ENCODE results near the gene ADAMTS16.

Gene ADAMTS16

DNA sequence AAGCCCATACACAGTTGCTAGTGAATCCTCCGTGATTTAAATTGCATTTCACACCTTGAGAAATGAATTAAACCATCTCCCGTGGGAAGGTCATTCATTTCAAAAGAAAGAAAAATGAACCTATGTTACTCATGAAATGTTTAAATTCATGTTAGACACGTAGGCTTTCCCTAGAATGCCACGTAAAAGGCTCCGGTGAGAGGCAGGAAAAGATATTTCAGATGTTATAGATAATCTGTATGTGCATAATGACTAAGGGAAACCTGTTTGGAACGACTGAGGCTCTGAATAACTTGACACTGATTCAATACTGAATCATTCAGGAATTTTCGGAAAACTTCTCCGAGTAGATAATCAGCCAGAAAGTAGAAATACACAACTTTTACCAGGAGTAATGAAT, 148.1 kb downstream of the ADAMTS16 start:
- no peak for DNase-seq (ENCODE audit: low read depth)
- TF ChIP-seq CTCF (IDR thresholded peaks at IDR 0.05; ENCODE audit: low read length, missing control alignments) = no peak

GRCh38 chr5:5289537-5289936, 149.4 kb downstream of the ADAMTS16 start:
- no peak for TF ChIP-seq CTCF (IDR thresholded peaks at IDR 0.05; ENCODE audit: low read length, missing control alignments)
- H3K4me3 ChIP-seq (replicated peaks; ENCODE audit: low read depth, low read length) = no peak overlapping the region
- no peak for DNase-seq (ENCODE audit: low read depth)

More for the DNA sequence above, 148.1 kb downstream of the ADAMTS16 start:
- H3K4me3 ChIP-seq (replicated peaks; ENCODE audit: low read depth, low read length) = no peak overlapping the region

DNA sequence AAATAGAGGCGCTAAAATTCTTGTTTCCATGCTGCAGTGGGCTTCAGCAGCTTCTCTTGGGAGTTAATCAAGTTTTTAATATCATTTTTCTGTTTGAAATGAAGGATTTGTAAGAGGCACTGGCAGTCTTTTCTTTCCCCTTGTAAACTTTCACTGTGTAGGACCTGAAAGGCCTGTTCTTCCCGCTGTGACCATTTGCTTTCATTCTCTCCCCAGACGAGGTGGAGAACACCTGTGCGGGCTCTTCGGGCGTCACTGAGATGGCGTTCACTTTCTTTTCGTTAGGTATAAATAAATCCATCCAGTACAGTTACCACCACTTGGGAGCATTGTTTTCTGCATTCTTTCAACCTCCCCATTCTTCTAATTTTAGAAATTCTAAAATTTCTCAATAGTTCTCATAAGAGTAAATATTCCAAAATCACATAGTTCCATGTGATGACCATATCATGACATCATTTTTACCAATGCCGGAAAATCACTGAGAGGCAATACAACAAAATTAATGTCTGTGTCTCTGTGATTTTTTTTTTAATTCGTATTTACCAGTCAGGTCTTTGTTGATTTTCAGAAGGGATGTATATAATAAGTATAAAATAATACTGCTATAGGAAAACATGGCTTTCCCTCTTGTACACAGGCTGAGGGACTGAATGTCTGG, 150.7 kb downstream of the ADAMTS16 start:
- no peak for DNase-seq (ENCODE audit: low read depth)
- no peak overlapping the region for H3K4me3 ChIP-seq (replicated peaks; ENCODE audit: low read depth, low read length)
- no peak for TF ChIP-seq CTCF (IDR thresholded peaks at IDR 0.05; ENCODE audit: low read length, missing control alignments)

- no peak overlapping the region for H3K4me3 ChIP-seq (replicated peaks; ENCODE audit: low read depth, low read length)
- no peak for TF ChIP-seq CTCF (IDR thresholded peaks at IDR 0.05; ENCODE audit: low read length, missing control alignments)
- no peak for DNase-seq (ENCODE audit: low read depth)
These were observed 151.2 kb downstream of the ADAMTS16 start for GRCh38 chr5:5291357-5291756.

DNA sequence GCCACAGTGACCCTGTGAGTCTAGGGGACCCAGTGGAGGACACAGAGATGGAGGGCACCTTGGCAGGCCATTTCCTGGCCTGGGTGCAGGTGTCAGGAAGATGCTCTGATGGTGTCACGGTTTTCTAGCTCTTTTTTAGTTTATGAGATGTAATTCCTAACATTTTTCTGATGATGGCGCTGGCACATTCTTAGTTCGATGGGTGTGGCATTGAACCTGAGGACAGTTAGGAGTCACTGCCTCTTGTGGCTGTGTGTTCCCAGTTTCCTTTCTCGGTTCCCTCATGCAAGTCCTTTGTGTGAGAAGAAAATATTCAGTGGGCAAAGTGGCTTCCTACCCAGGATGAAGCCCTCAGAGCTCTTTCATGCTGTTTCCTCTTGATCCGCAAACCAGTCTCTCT, 152.9 kb downstream of the ADAMTS16 start:
- no peak for DNase-seq (ENCODE audit: low read depth)
- no peak overlapping the region for H3K4me3 ChIP-seq (replicated peaks; ENCODE audit: low read depth, low read length)
- TF ChIP-seq CTCF (IDR thresholded peaks at IDR 0.05; ENCODE audit: low read length, missing control alignments) = no peak

GRCh38 chr5:5294429-5294828, 154.3 kb downstream of the ADAMTS16 start:
- no peak overlapping the region for H3K4me3 ChIP-seq (replicated peaks; ENCODE audit: low read depth, low read length)
- DNase-seq (ENCODE audit: low read depth) = no peak
- no peak for TF ChIP-seq CTCF (IDR thresholded peaks at IDR 0.05; ENCODE audit: low read length, missing control alignments)

DNA sequence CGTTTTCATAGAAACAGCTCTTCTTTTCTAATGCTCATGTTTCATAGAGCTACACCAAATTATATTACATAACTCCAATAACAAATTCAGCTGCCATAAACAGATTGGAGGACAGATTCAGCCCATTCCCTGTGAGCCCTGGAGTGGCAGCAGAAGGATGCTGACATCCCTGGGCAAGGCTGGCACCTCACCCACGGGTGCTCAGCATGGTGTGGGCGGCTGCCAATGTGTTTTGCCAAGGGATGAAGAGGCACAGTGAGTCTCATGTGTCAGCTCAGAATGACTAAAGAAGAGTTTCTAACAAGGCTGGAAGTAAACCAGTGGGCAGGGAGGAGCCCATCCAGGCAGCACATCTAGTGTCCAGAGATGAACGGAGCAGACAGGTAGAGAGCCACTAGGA, 155.2 kb downstream of the ADAMTS16 start:
- no peak overlapping the region for H3K4me3 ChIP-seq (replicated peaks; ENCODE audit: low read depth, low read length)
- no peak for DNase-seq (ENCODE audit: low read depth)
- no peak for TF ChIP-seq CTCF (IDR thresholded peaks at IDR 0.05; ENCODE audit: low read length, missing control alignments)
